HEK293 (cell line): Measurements from ENCODE around the gene NANOS2.

ENCODE experiments used
- GFI1B ChIP-seq: fragments of 450-650 bp; formaldehyde crosslinking; IDR thresholded peaks from 2 replicates; pipeline ENCODE4 v1.5.1; 2016; ENCODE audit warnings: missing biosample characterization, missing genetic modification characterization
- KLF1 ChIP-seq: fragments of 450-650 bp; formaldehyde crosslinking; IDR thresholded peaks from 2 replicates; pipeline ENCODE4 v1.5.1; 2016; ENCODE audit warnings: missing biosample characterization, missing genetic modification characterization
- MEIS1 ChIP-seq: sonication (generic); formaldehyde crosslinking; IDR thresholded peaks from 2 replicates; pipeline ENCODE4 v1.8.1; 2022; ENCODE audit warnings: missing genetic modification reagents, mild to moderate bottlenecking, borderline replicate concordance
- SP7 ChIP-seq: fragments of 450-650 bp; formaldehyde crosslinking; IDR thresholded peaks from 2 replicates; pipeline ENCODE4 v1.5.1; 2016; ENCODE audit warnings: missing biosample characterization, missing genetic modification characterization
- ZFP3 ChIP-seq: fragments of 450-650 bp; formaldehyde crosslinking; IDR thresholded peaks from 2 replicates; pipeline ENCODE4 v1.5.1; 2016; ENCODE audit warnings: low read depth, missing biosample characterization, missing genetic modification characterization
- ZFP41 ChIP-seq: fragments of 450-650 bp; formaldehyde crosslinking; IDR thresholded peaks from 2 replicates; pipeline ENCODE4 v1.5.1; 2016; ENCODE audit warnings: missing biosample characterization, missing genetic modification characterization, borderline replicate concordance
- ZNF10 ChIP-seq: fragments of 450-650 bp; formaldehyde crosslinking; IDR thresholded peaks from 2 replicates; pipeline ENCODE4 v1.5.1; 2017; ENCODE audit warnings: missing biosample characterization, missing genetic modification characterization
- ZNF114 ChIP-seq: fragments of 450-650 bp; formaldehyde crosslinking; IDR thresholded peaks from 2 replicates; pipeline ENCODE4 v1.5.0; 2017; ENCODE audit warnings: missing biosample characterization, missing genetic modification characterization
- ZNF202 ChIP-seq: fragments of 450-650 bp; formaldehyde crosslinking; IDR thresholded peaks from 2 replicates; pipeline ENCODE4 v1.5.1; 2016; ENCODE audit warnings: missing biosample characterization, missing genetic modification characterization, borderline replicate concordance
- ZNF214 ChIP-seq: fragments of 450-650 bp; formaldehyde crosslinking; IDR thresholded peaks from 2 replicates; pipeline ENCODE4 v1.5.1; 2017; ENCODE audit warnings: missing biosample characterization, mild to moderate bottlenecking, missing genetic modification characterization, borderline replicate concordance
- ZNF311 ChIP-seq: fragments of 450-650 bp; formaldehyde crosslinking; IDR thresholded peaks from 2 replicates; pipeline ENCODE4 v1.5.1; 2017; ENCODE audit warnings: missing biosample characterization, missing genetic modification characterization, borderline replicate concordance
- ZNF335 ChIP-seq: fragments of 450-650 bp; formaldehyde crosslinking; conservative IDR thresholded peaks from 2 replicates; pipeline ENCODE4 v1.5.1; 2016; ENCODE audit warnings: missing biosample characterization, missing genetic modification characterization
- ZNF416 ChIP-seq: fragments of 450-650 bp; formaldehyde crosslinking; IDR thresholded peaks from 2 replicates; pipeline ENCODE4 v1.5.1; 2016; ENCODE audit warnings: missing biosample characterization, missing genetic modification characterization
- ZNF423 ChIP-seq: fragments of 450-650 bp; formaldehyde crosslinking; IDR thresholded peaks from 2 replicates; pipeline ENCODE4 v1.5.1; 2016; ENCODE audit warnings: missing biosample characterization, missing genetic modification characterization
- ZNF529 ChIP-seq: fragments of 450-650 bp; formaldehyde crosslinking; IDR thresholded peaks from 2 replicates; pipeline ENCODE4 v1.5.1; 2017; ENCODE audit warnings: missing genetic modification characterization, missing biosample characterization; ENCODE audit not compliant: insufficient replicate concordance
- ZNF621 ChIP-seq: fragments of 450-650 bp; formaldehyde crosslinking; IDR thresholded peaks from 2 replicates; pipeline ENCODE4 v1.5.1; 2017; ENCODE audit warnings: missing biosample characterization, missing genetic modification characterization
- ZNF654 ChIP-seq: fragments of 450-650 bp; formaldehyde crosslinking; IDR thresholded peaks from 2 replicates; pipeline ENCODE4 v1.5.1; 2016; ENCODE audit warnings: low read depth, missing biosample characterization, missing genetic modification characterization
- ZNF670 ChIP-seq: fragments of 450-650 bp; formaldehyde crosslinking; IDR thresholded peaks from 2 replicates; pipeline ENCODE4 v1.5.1; 2016; ENCODE audit warnings: missing biosample characterization, missing genetic modification characterization, low read depth
- ZNF701 ChIP-seq: fragments of 450-650 bp; formaldehyde crosslinking; IDR thresholded peaks from 2 replicates; pipeline ENCODE4 v1.5.1; 2016; ENCODE audit warnings: missing biosample characterization, missing genetic modification characterization
- ZNF707 ChIP-seq: fragments of 450-650 bp; formaldehyde crosslinking; IDR thresholded peaks from 2 replicates; pipeline ENCODE4 v1.5.1; 2016; ENCODE audit warnings: missing biosample characterization, missing genetic modification characterization
- TF ChIP-seq, protein P1 (sequence below): fragments of 450-650 bp; formaldehyde crosslinking; IDR thresholded peaks from 2 replicates; pipeline ENCODE4 v1.5.1; 2017; ENCODE audit warnings: missing biosample characterization, missing genetic modification characterization
- TF ChIP-seq, protein P2 (sequence below): fragments of 450-650 bp; formaldehyde crosslinking; IDR thresholded peaks from 2 replicates; pipeline ENCODE4 v1.5.1; 2016; ENCODE audit warnings: missing biosample characterization, missing genetic modification characterization
- TF ChIP-seq, protein P3 (sequence below): fragments of 450-650 bp; formaldehyde crosslinking; optimal IDR thresholded peaks from 2 replicates; pipeline ENCODE3; 2016; ENCODE audit warnings: missing biosample characterization, mild to moderate bottlenecking, missing genetic modification characterization
- TF ChIP-seq, protein P4 (sequence below): fragments of 450-650 bp; formaldehyde crosslinking; IDR thresholded peaks from 2 replicates; pipeline ENCODE4 v1.5.1; 2016; ENCODE audit warnings: missing biosample characterization, missing genetic modification characterization
- TF ChIP-seq, protein P5 (sequence below): fragments of 450-650 bp; formaldehyde crosslinking; IDR thresholded peaks from 2 replicates; pipeline ENCODE4 v1.5.1; 2016; ENCODE audit warnings: missing biosample characterization, missing genetic modification characterization
- TF ChIP-seq, protein P6 (sequence below): fragments of 450-650 bp; formaldehyde crosslinking; IDR thresholded peaks from 2 replicates; pipeline ENCODE4 v1.5.1; 2016; ENCODE audit warnings: missing biosample characterization, missing genetic modification characterization

Gene NANOS2

GRCh38 chr19:45902651-45903625, 11.6 kb downstream of the NANOS2 start (continued):
- TF ChIP-seq ZNF114 (tag by site-specific recombination) (no peak), ZNF670 (tag by site-specific recombination) (no peak), ZNF621 (tag by site-specific recombination) (no peak), ZNF311 (tag by site-specific recombination) (no peak), GFI1B (tag by site-specific recombination) (no peak), SP7 (tag by site-specific recombination) (peak; percentile 31), ZNF707 (tag by site-specific recombination) (no peak), ZNF654 (no peak), ZFP41 (tag by site-specific recombination) (no peak), ZNF10 (no peak), ZNF335 (tag by site-specific recombination) (no peak), KLF1 (tag by site-specific recombination) (peak; percentile 74), ZNF214 (tag by site-specific recombination) (no peak), MEIS1 (CRISPR knock-in tag) (no peak), ZNF529 (tag by site-specific recombination) (no peak), ZNF423 (tag by site-specific recombination) (no peak), ZNF202 (tag by site-specific recombination) (no peak), ZFP3 (tag by site-specific recombination) (no peak), ZNF701 (tag by site-specific recombination) (no peak), ZNF416 (tag by site-specific recombination) (no peak)
- TF ChIP-seq, protein P1, sequence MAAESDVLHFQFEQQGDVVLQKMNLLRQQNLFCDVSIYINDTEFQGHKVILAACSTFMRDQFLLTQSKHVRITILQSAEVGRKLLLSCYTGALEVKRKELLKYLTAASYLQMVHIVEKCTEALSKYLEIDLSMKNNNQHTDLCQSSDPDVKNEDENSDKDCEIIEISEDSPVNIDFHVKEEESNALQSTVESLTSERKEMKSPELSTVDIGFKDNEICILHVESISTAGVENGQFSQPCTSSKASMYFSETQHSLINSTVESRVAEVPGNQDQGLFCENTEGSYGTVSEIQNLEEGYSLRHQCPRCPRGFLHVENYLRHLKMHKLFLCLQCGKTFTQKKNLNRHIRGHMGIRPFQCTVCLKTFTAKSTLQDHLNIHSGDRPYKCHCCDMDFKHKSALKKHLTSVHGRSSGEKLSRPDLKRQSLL (tag by site-specific recombination), result peak; percentile 90
- TF ChIP-seq, protein P2, sequence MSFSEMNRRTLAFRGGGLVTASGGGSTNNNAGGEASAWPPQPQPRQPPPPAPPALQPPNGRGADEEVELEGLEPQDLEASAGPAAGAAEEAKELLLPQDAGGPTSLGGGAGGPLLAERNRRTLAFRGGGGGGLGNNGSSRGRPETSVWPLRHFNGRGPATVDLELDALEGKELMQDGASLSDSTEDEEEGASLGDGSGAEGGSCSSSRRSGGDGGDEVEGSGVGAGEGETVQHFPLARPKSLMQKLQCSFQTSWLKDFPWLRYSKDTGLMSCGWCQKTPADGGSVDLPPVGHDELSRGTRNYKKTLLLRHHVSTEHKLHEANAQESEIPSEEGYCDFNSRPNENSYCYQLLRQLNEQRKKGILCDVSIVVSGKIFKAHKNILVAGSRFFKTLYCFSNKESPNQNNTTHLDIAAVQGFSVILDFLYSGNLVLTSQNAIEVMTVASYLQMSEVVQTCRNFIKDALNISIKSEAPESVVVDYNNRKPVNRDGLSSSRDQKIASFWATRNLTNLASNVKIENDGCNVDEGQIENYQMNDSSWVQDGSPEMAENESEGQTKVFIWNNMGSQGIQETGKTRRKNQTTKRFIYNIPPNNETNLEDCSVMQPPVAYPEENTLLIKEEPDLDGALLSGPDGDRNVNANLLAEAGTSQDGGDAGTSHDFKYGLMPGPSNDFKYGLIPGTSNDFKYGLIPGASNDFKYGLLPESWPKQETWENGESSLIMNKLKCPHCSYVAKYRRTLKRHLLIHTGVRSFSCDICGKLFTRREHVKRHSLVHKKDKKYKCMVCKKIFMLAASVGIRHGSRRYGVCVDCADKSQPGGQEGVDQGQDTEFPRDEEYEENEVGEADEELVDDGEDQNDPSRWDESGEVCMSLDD (tag by site-specific recombination), result peak; percentile 60; the same call in 1 of the 2 replicates
- TF ChIP-seq, protein P3, sequence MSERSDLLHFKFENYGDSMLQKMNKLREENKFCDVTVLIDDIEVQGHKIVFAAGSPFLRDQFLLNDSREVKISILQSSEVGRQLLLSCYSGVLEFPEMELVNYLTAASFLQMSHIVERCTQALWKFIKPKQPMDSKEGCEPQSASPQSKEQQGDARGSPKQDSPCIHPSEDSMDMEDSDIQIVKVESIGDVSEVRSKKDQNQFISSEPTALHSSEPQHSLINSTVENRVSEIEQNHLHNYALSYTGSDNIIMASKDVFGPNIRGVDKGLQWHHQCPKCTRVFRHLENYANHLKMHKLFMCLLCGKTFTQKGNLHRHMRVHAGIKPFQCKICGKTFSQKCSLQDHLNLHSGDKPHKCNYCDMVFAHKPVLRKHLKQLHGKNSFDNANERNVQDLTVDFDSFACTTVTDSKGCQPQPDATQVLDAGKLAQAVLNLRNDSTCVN, result peak; percentile 97
- TF ChIP-seq, protein P4, sequence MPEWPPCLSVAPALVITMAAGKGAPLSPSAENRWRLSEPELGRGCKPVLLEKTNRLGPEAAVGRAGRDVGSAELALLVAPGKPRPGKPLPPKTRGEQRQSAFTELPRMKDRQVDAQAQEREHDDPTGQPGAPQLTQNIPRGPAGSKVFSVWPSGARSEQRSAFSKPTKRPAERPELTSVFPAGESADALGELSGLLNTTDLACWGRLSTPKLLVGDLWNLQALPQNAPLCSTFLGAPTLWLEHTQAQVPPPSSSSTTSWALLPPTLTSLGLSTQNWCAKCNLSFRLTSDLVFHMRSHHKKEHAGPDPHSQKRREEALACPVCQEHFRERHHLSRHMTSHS (tag by site-specific recombination), result no peak
- TF ChIP-seq, protein P5, sequence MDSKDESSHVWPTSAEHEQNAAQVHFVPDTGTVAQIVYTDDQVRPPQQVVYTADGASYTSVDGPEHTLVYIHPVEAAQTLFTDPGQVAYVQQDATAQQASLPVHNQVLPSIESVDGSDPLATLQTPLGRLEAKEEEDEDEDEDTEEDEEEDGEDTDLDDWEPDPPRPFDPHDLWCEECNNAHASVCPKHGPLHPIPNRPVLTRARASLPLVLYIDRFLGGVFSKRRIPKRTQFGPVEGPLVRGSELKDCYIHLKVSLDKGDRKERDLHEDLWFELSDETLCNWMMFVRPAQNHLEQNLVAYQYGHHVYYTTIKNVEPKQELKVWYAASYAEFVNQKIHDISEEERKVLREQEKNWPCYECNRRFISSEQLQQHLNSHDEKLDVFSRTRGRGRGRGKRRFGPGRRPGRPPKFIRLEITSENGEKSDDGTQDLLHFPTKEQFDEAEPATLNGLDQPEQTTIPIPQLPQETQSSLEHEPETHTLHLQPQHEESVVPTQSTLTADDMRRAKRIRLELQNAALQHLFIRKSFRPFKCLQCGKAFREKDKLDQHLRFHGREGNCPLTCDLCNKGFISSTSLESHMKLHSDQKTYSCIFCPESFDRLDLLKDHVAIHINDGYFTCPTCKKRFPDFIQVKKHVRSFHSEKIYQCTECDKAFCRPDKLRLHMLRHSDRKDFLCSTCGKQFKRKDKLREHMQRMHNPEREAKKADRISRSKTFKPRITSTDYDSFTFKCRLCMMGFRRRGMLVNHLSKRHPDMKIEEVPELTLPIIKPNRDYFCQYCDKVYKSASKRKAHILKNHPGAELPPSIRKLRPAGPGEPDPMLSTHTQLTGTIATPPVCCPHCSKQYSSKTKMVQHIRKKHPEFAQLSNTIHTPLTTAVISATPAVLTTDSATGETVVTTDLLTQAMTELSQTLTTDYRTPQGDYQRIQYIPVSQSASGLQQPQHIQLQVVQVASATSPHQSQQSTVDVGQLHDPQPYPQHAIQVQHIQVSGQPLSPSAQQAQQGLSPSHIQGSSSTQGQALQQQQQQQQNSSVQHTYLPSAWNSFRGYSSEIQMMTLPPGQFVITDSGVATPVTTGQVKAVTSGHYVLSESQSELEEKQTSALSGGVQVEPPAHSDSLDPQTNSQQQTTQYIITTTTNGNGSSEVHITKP (tag by site-specific recombination), result peak; percentile 86
- TF ChIP-seq, protein P6, sequence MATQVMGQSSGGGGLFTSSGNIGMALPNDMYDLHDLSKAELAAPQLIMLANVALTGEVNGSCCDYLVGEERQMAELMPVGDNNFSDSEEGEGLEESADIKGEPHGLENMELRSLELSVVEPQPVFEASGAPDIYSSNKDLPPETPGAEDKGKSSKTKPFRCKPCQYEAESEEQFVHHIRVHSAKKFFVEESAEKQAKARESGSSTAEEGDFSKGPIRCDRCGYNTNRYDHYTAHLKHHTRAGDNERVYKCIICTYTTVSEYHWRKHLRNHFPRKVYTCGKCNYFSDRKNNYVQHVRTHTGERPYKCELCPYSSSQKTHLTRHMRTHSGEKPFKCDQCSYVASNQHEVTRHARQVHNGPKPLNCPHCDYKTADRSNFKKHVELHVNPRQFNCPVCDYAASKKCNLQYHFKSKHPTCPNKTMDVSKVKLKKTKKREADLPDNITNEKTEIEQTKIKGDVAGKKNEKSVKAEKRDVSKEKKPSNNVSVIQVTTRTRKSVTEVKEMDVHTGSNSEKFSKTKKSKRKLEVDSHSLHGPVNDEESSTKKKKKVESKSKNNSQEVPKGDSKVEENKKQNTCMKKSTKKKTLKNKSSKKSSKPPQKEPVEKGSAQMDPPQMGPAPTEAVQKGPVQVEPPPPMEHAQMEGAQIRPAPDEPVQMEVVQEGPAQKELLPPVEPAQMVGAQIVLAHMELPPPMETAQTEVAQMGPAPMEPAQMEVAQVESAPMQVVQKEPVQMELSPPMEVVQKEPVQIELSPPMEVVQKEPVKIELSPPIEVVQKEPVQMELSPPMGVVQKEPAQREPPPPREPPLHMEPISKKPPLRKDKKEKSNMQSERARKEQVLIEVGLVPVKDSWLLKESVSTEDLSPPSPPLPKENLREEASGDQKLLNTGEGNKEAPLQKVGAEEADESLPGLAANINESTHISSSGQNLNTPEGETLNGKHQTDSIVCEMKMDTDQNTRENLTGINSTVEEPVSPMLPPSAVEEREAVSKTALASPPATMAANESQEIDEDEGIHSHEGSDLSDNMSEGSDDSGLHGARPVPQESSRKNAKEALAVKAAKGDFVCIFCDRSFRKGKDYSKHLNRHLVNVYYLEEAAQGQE (tag by site-specific recombination), result no peak; the same call in 1 of the 2 replicates
